ENCODE results near the gene PTPN7. TPM values are rescaled to one million over a fixed set of nuclear protein-coding genes. Genes with fewer than 3 reads are reported as not detected.
A peak's percentile ranks its signal among the peaks of the same experiment; 100 is the strongest.

The PTPN7 gene
- total RNA-seq, 1 experiment from 2014 or later = not detected

GRCh38 chr1:202199040-202199889, 38.9 kb upstream of the PTPN7 start:
- ChIA-PET POLR2A (ENCODE audit: unreplicated experiment) (no interaction called here), CTCF (interaction anchor here (0.6 kb wide), 1 partner anchor 67 kb away, joined by 3 read pairs; no protein-coding TSS in a partner anchor)
- no peaks in the 10 kb centered on the region for H3K9me2 ChIP-seq (replicated peaks; ENCODE audit: low read length)
- peak overlapping the region; percentile 43 for H3K27ac ChIP-seq (ENCODE audit: low read length)
- H3K79me2 ChIP-seq (ENCODE audit: low read length) = no peaks in the 10 kb centered on the region
- peaks cover 1% of the 10 kb centered on the region; the same call in 1 of the 2 replicates for H3K27me3 ChIP-seq (ENCODE audit: low read length)
- peak overlapping the region; percentile 52 for H3K4me2 ChIP-seq (ENCODE audit: low read length)
- H4K20me1 ChIP-seq (ENCODE audit: low read length) = no peaks in the 10 kb centered on the region
- BruUV-seq (replicated peaks) = no TSS peak
- H3F3A ChIP-seq (ENCODE audit: low read length, unreplicated experiment) = no peaks in the 10 kb centered on the region
- peak overlapping the region; percentile 27; the same call in 1 of the 2 replicates for H3K4me3 ChIP-seq (ENCODE audit: low read length)
- intact Hi-C loops (cut with micrococcal nuclease) = no loop called here
- no peaks in the 10 kb centered on the region for H3K9me3 ChIP-seq (ENCODE audit: low read length)
- ATAC-seq (peak; percentile 50), DNase-seq (no peak)
- 0 out of 2 replicates have a peak overlapping the region, but pooled peaks have one; percentile 22 for H2AFZ ChIP-seq (ENCODE audit: low read length)
- H3K9ac ChIP-seq (ENCODE audit: low read length) = no peak overlapping the region; the same call in 1 of the 2 replicates
- no peaks in the 10 kb centered on the region for H3K36me3 ChIP-seq (ENCODE audit: low read depth, low read length)
- TF ChIP-seq EZH2phosphoT487 (IDR thresholded peaks at IDR 0.05; ENCODE audit: borderline replicate concordance, low read length) = no peak
- no peak for TF ChIP-seq EZH2 (IDR thresholded peaks at IDR 0.05; ENCODE audit: low read length, unreplicated experiment)
- no peak for TF ChIP-seq CTCF (conservative IDR thresholded peaks at IDR 0.05; ENCODE audit: low read depth, low read length)
- peaks cover 21% of the 10 kb centered on the region for H3K4me1 ChIP-seq (ENCODE audit: insufficient read depth, low read length)

DNA sequence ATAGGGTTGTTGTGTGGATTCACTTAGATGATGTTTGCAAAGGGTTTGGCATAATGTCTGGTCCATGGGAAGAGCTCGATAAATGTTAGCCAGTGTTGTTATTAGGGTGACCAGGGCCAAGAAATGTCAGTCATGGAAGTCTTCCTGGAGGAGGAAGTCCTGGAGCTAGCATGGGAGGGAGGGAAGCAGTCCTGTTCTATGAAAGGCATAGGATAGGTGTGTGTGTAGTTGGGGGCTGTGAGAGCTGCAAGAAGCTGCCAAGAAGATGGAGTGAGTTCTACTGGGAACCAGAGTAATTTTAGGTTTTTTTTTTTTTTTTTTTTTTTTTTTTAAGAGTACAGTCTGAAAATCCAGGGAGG, 37.9 kb upstream of the PTPN7 start:
- DNase-seq (no peak), ATAC-seq (no peak)
- no peaks in the 10 kb centered on the region for H4K20me1 ChIP-seq (ENCODE audit: low read length)
- BruUV-seq (replicated peaks) = no TSS peak
- ChIA-PET CTCF (no interaction called here), POLR2A (ENCODE audit: unreplicated experiment) (no interaction called here)
- H3K9me2 ChIP-seq (replicated peaks; ENCODE audit: low read length) = no peaks in the 10 kb centered on the region
- no peak overlapping the region for H2AFZ ChIP-seq (ENCODE audit: low read length)
- no peaks in the 10 kb centered on the region for H3K36me3 ChIP-seq (ENCODE audit: low read depth, low read length)
- no peak overlapping the region for H3K9ac ChIP-seq (ENCODE audit: low read length)
- no peak overlapping the region for H3K27ac ChIP-seq (ENCODE audit: low read length)
- peaks cover 21% of the 10 kb centered on the region for H3K4me1 ChIP-seq (ENCODE audit: insufficient read depth, low read length)
- H3K27me3 ChIP-seq (ENCODE audit: low read length) = peaks cover 5% of the 10 kb centered on the region; the same call in 1 of the 2 replicates
- H3K9me3 ChIP-seq (ENCODE audit: low read length) = no peaks in the 10 kb centered on the region
- intact Hi-C loops (cut with micrococcal nuclease) = no loop called here
- no peak overlapping the region for H3K4me2 ChIP-seq (ENCODE audit: low read length)
- H3K79me2 ChIP-seq (ENCODE audit: low read length) = no peaks in the 10 kb centered on the region
- no peak for TF ChIP-seq EZH2 (IDR thresholded peaks at IDR 0.05; ENCODE audit: low read length, unreplicated experiment)
- no peak for TF ChIP-seq CTCF (conservative IDR thresholded peaks at IDR 0.05; ENCODE audit: low read depth, low read length)
- TF ChIP-seq EZH2phosphoT487 (IDR thresholded peaks at IDR 0.05; ENCODE audit: borderline replicate concordance, low read length) = no peak
- H3K4me3 ChIP-seq (ENCODE audit: low read length) = no peak overlapping the region
- H3F3A ChIP-seq (ENCODE audit: low read length, unreplicated experiment) = no peaks in the 10 kb centered on the region

Measured in PC-3 (cell line).